IMR-90 (cell line): ENCODE data around the gene TPRKB.

Experiments used
- BHLHE40 ChIP-seq: fragments of 150-350 bp; IDR thresholded peaks from 2 replicates; pipeline ENCODE4 v1.6.1; 2016; ENCODE audit warnings: mild to moderate bottlenecking, low read depth, low read length
- CTCF ChIP-seq: conservative IDR thresholded peaks from 2 replicates; pipeline ENCODE4 v1.5.1; 2012; ENCODE audit warnings: mild to moderate bottlenecking, low read depth, low read length, improper control_type of control experiment
- RCOR1 ChIP-seq: IDR thresholded peaks from 2 replicates; pipeline ENCODE4 v1.6.1; 2012; ENCODE audit warnings: mild to moderate bottlenecking, low read length, improper control_type of control experiment; ENCODE audit not compliant: insufficient replicate concordance
- RFX5 ChIP-seq: IDR thresholded peaks from 2 replicates; pipeline ENCODE4 v1.8.0; 2012; ENCODE audit warnings: low read depth, mild to moderate bottlenecking, low read length, moderate library complexity

- TF ChIP-seq BHLHE40 (no peak), CTCF (no peak), RCOR1 (no peak), RFX5 (no peak)
These were observed 39.5 kb downstream of the TPRKB start for GRCh38 chr2:73697606-73698005.
